Stimulated activated CD4-positive, alpha-beta T cell treated with anti-CD3 and anti-CD28 coated beads, TNF-alpha, amount 100 ng/mL, for 24 hours (primary cell): Measurements from ENCODE around the gene MLYCD.
A peak's percentile ranks its signal among the peaks of the same experiment; 100 is the strongest.

Experiments
- DNase-seq, 3 experiments: peaks; one replicate each; pipeline ENCODE4 v3.0.0-alpha.2; 2020; ENCODE audit warnings: low read depth in 3 of 3

Gene MLYCD

GRCh38 chr16:83899272-83899897 lies 470 bp downstream of the MLYCD start:
- peak in 1 of 3 experiments; percentile 29 for DNase-seq

GRCh38 chr16:83899978-83900377 lies 1.1 kb downstream of the MLYCD start:
- no peak for DNase-seq

- no peak for DNase-seq
These were observed 1.7 kb downstream of the MLYCD start for GRCh38 chr16:83900571-83900970.

- no peak for DNase-seq
These were observed 2.2 kb downstream of the MLYCD start for GRCh38 chr16:83901101-83901500.

GRCh38 chr16:83903751-83904150 lies 4.8 kb downstream of the MLYCD start:
- no peak for DNase-seq

- DNase-seq, result no peak
These were observed 7.8 kb downstream of the MLYCD start for GRCh38 chr16:83906683-83907082.

- no peak for DNase-seq
These were observed 8.2 kb downstream of the MLYCD start for GRCh38 chr16:83907111-83907510.

- DNase-seq, result no peak
These were observed 8.8 kb downstream of the MLYCD start for GRCh38 chr16:83907631-83908250.

GRCh38 chr16:83908798-83909197 lies 9.9 kb downstream of the MLYCD start:
- DNase-seq, result no peak

- DNase-seq, result no peak
These were observed 12.4 kb downstream of the MLYCD start for GRCh38 chr16:83911290-83911689.

GRCh38 chr16:83912519-83913244 lies 13.8 kb downstream of the MLYCD start:
- no peak for DNase-seq

GRCh38 chr16:83913245-83913633 lies 14.3 kb downstream of the MLYCD start:
- no peak for DNase-seq

- no peak for DNase-seq
These were observed 15.3 kb downstream of the MLYCD start for GRCh38 chr16:83914091-83914710.

GRCh38 chr16:83915081-83915480 lies 16.2 kb downstream of the MLYCD start:
- no peak for DNase-seq

GRCh38 chr16:83915491-83915890 lies 16.6 kb downstream of the MLYCD start:
- DNase-seq, result no peak

GRCh38 chr16:83917152-83918120 lies 18.5 kb downstream of the MLYCD start:
- DNase-seq, result no peak

- DNase-seq, result no peak
These were observed 22.1 kb downstream of the MLYCD start for GRCh38 chr16:83920894-83921491.

GRCh38 chr16:83923581-83924365 lies 24.9 kb downstream of the MLYCD start:
- DNase-seq, result no peak

GRCh38 chr16:83924686-83925085 lies 25.8 kb downstream of the MLYCD start:
- DNase-seq, result no peak
